GM13976 (cell line): ENCODE results near the gene VAMP1.

Experiments
- DNase-seq: peaks from one replicate; pipeline ENCODE4 v3.0.0; 2012; ENCODE audit warnings: low spot score
- CTCF ChIP-seq: IDR thresholded peaks from 2 replicates; pipeline ENCODE4 v1.5.1; 2012; ENCODE audit warnings: borderline replicate concordance, mild to moderate bottlenecking; ENCODE audit not compliant: insufficient read depth; ENCODE audit errors: extremely low read depth, missing control alignments, control extremely low read depth
- in situ Hi-C: fragments of 300-500 bp; cut with MboI; formaldehyde crosslinking; loops from one replicate; pipeline ENCODE4 v1.12.0; 2022; ENCODE audit warnings: low sequenced_read_pairs, mixed read lengths, inconsistent platforms; ENCODE audit not compliant: unreplicated experiment

Gene VAMP1

GRCh38 chr12:6466184-6466573 is 4.3 kb downstream of the VAMP1 start:
- DNase-seq = no peak
- in situ Hi-C loops = no loop called here
- no peak for TF ChIP-seq CTCF

GRCh38 chr12:6465467-6466183 is 4.9 kb downstream of the VAMP1 start:
- in situ Hi-C loops = no loop called here
- no peak for DNase-seq
- peak; percentile 65 for TF ChIP-seq CTCF

- TF ChIP-seq CTCF = no peak
- no peak for DNase-seq
- in situ Hi-C loops = no loop called here
These were observed 5.9 kb downstream of the VAMP1 start for GRCh38 chr12:6464531-6464930.

GRCh38 chr12:6463858-6464257 is 6.6 kb downstream of the VAMP1 start:
- in situ Hi-C loops = no loop called here
- DNase-seq = no peak
- no peak for TF ChIP-seq CTCF

- in situ Hi-C loops = no loop called here
- DNase-seq = no peak
- no peak for TF ChIP-seq CTCF
These were observed 7.3 kb downstream of the VAMP1 start for GRCh38 chr12:6463216-6463615.

- no peak for DNase-seq
- in situ Hi-C loops = no loop called here
These were observed 8.1 kb downstream of the VAMP1 start for GRCh38 chr12:6462234-6462995.

More at GRCh38 chr12:6462234-6462995, 8.1 kb downstream of the VAMP1 start:
- TF ChIP-seq CTCF = no peak
